Prostate gland (tissue), 2 donors: ENCODE results near the gene DNAJB1.

Experiments used
- CTCF ChIP-seq, 4 experiments: fragments of 200-600 bp in 2 of 4; fragments of 450-650 bp in 2 of 4; sonication (generic) in 2 of 4; IDR thresholded peaks; 1 replicate in 3 of 4; 2 replicates in 1 of 4; pipeline ENCODE4 v1.5.1; 2016 to 2019; ENCODE audit warnings: antibody characterized with exemption in 4 of 4, mild to moderate bottlenecking in 2 of 4, moderate library complexity in 2 of 4
- POLR2A ChIP-seq: fragments of 450-650 bp; IDR thresholded peaks from one replicate; pipeline ENCODE4 v1.6.1; 2016; ENCODE audit warnings: antibody characterized with exemption, mild to moderate bottlenecking
- POLR2AphosphoS5 ChIP-seq: sonication (generic); formaldehyde crosslinking; IDR thresholded peaks from one replicate; pipeline ENCODE4 v1.6.1; 2017; ENCODE audit warnings: antibody characterized with exemption

GRCh38 chr19:14503285-14503684 lies 14.9 kb downstream of the DNAJB1 start:
- TF ChIP-seq CTCF (IDR thresholded peaks at IDR 0.05) (no peak), POLR2A (no peak), POLR2AphosphoS5 (no peak)
